Measurements from ENCODE around the gene IFNL1.
"Not testable (repeated sequence)": the region's sequence is repeated elsewhere in the genome, so short reads cannot be mapped to it uniquely, and the experiment has no call there.

The IFNL1 gene

GRCh38 chr19:39332738-39333137, 36.5 kb downstream of the IFNL1 start:
- not testable (repeated sequence) for DNase-seq

DNA sequence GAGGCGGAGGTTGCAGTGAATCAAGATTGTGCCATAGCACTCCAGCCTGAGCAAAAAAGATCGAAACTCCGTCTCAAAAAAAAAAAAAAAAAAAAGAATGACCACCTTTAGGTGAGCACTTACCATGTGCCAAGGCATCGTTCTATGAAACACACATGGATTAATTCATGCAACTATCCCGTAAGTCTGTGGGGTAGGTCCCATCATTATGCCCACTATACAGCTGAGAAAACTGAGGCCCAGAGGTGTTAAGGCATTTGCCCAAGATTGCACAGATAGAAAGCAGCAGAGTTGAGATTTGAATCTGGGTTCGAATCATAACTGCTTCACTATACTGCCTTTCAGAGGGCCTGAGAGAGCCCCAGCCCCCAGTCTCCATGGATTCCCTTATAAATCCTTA, 37.3 kb downstream of the IFNL1 start:
- DNase-seq, result no peak

DNA sequence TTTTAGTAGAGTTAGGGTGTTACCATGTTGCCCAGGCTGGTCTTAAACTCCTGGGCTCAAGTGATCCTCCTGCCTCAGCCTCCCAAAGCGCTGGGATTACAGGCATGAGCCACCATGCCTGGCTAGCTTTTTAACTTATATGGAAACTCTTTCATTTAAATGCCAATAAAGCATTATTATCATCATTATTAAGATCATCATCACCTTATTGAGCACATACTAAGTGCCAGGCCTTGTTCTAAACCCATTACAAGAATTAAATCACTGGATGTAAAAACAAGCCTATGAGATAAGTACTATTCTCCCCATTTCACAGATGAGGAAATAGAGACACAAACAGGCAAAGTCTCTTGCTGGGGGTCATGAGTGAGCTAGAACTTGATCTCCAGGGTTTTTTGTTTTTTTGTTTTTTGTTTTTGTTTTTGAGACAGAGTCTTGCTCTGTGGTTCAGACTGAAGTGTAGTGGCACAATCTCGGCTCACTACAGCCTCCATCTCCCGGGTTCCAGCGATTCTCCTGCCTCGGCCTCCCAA, 38.3 kb downstream of the IFNL1 start:
- DNase-seq, result no peak

DNA sequence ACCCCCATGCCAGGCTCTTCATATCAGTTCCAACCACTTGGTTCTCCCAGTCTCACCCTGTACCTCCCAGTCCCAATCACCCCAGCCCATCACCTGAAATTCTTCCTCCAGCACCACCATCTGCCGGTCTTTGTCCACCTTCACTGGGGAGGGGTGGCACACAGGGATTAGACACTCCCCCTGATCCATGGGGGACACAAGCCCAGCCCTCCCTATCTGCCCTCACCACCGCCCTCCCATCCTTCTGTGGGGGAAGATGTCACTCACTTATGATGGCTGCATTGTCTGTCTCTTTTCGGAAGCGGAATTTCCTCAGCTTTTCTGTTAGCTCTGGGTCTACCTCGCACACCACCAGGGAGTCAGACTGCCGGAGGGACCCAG, 39.0 kb downstream of the IFNL1 start:
- peak; percentile 36 for DNase-seq

DNA sequence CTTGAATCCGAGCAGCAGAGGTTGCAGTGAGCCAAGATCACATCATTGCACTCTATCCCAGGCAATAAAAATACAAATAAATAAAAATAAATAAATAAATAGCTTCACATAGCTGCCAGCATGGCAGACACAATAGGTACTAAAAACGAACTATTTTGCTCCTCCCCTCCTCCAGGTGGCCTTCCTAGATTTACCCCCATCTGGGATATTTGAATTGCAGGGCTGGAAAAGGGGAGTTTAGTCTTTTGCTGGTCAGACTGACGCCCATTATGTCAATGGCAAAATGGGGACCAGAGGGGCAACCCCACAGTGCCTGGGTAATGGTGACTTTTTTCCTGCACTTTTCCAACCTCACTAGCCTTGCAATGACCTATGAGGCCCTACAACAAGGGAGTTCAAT, 40.3 kb downstream of the IFNL1 start:
- no peak for DNase-seq

GRCh38 chr19:39339674-39340073, 43.5 kb downstream of the IFNL1 start:
- no peak for DNase-seq

DNA sequence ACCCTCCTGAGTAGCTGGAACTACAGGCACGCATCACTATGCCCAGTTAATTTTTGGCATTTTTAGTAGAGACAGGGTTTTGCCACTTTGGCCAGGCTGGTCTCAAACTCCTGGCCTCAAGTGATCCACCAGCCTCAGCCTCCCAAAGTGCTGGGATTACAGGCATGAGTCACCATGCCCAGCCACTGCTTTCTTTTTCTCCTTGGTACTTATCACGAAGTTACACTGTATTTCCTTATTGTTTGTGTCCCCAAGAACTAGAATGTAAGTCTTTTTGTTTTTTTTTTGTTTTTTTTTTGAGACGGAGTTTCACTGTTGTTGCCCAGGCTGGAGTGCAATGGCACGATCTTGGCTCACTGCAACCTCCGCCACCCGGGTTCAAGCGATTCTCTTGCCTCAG, 43.9 kb downstream of the IFNL1 start:
- DNase-seq, result not testable (repeated sequence)

DNA sequence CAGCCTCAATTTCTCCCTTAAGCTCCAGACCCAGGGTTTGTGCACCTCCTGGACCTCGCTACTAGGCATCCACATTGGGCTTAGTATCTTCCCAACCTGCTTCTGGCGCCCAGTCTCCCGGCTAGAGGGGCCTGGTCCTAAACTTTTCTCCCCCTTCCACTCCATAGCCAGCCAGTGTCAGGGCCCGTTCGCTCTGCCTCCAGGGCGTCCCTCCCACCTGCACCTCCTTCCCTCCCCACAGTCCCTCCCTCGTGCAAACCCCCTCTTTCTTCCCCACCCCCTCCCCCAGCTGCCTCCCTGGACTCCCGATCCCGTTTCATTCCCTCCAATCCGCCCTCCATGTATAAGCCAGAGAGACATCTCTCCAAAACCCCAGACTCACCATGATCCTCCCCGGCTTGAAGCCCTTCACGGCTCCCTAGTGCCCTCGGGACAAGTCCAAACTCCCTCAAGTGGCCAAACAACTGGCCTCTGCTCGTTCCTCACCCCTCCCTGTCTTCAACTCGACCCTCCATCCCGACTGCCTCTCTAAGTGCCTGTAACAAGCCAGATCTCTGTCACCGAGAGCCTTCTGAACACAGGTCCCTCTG, 45.0 kb downstream of the IFNL1 start:
- DNase-seq, result no peak

- DNase-seq, result peak; percentile 99
These were observed 45.8 kb downstream of the IFNL1 start, which contains the start of gene SAMD4B for GRCh38 chr19:39341719-39342604. Gene SAMD4B, plus strand, starts transcription at chr19:39342421. Its CDS starts 14,473 bp downstream, at chr19:39356894.

GRCh38 chr19:39342647-39343305, 46.6 kb downstream of the IFNL1 start:
- no peak for DNase-seq

DNA sequence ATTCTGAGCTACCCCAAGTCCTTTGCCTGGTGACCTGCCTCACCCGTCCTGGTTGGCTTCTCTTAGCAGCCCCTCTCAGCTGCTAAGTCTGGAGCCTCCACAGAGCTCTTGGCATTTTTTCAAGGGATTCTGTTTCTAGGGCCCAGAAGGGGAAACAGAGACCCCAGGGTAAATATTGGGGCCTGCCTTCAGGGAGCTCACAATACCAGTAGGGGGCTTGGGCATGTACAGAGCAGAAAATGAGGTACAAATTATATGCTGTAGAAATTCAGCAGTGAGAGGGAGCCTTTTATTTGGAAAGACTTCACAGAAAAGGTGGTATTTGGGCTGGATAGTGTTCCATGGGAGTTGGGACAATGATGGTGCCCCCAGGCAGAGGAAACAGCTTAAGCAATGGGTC, 49.7 kb downstream of the IFNL1 start:
- no peak for DNase-seq

DNA sequence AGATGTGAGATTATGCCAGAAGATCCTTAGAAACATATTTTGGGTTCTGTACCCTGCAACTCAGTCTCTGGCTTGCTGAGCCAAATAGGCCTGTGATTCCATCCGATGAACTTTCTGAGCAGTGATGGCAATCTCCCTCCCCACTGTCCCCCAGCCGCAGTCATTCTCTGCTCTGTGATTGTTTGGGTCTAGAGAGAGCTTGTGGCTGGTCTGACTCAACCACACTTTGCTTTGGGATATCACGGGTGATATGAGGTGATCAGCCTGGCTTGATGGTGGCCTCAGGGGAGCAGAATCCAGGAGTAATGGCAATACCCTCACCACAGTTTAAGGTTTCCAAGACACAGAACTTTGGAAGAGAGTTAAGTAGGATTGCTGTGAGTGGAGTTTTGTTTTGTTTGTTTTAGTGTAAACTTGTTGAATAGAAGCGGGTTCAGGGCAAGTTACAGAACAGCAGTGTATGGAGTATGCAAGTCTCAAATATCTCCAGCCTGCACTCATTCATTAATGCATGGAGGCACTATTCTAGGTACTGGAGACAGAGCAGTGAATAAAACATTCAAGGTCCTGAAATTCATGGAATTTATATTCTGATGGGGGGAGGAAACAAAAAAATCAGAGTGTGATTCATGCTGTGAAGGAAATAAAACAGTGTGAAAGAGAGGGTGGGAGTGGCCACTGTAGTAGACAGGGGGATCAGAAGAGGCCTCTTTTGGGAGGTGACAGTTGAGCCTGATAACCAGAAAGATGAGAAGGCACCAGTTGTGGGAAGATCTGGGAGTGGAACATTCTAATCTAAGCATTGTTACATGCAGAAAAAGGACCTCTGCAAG, 51.3 kb downstream of the IFNL1 start:
- DNase-seq, result no peak
